Measurements from ENCODE around the gene BRIX1. TPM values are rescaled to one million over a fixed set of nuclear protein-coding genes. Genes with fewer than 3 reads are reported as not detected.

Gene BRIX1
- total and polyA plus RNA-seq, 7 experiments from 2014 or later: 13.4 to 46.2 (median 35.5) TPM

- DNase-seq (no peak), ATAC-seq (no peak)
- Histone ChIP-seq H3K4me3 (ENCODE audit: low read length) (no peak overlapping the region), H3K4me1 (ENCODE audit: control insufficient read depth in 2 of 2, insufficient read depth in 2 of 2, low read length in 2 of 2) (no peaks in the 10 kb centered on the region), H3K9me3 (ENCODE audit: control insufficient read depth in 2 of 3, low read length in 3 of 3) (no peaks in the 10 kb centered on the region), H3K36me3 (ENCODE audit: control insufficient read depth in 2 of 3, insufficient read depth in 3 of 3, low read length in 3 of 3) (no peaks in the 10 kb centered on the region), H3K27ac (ENCODE audit: low read depth, low read length) (no peak overlapping the region), H3K27me3 (ENCODE audit: control insufficient read depth in 2 of 2, insufficient read depth in 2 of 2, low read length in 2 of 2) (no peaks in the 10 kb centered on the region)
- H3K4me3 Mint-ChIP-seq: no peak overlapping the region
- no peak overlapping the region for H3K27ac Mint-ChIP-seq
- CTCF ChIA-PET: no interaction called here
- peaks cover 0 to 5% (median 0%) of the 10 kb centered on the region in 5 donors for H3K36me3 Mint-ChIP-seq
- H3K27me3 Mint-ChIP-seq: peaks cover 0 to 10% (median 4%) of the 10 kb centered on the region in 5 donors
- H3K9me3 Mint-ChIP-seq: peaks cover 0 to 24% (median 6%) of the 10 kb centered on the region in 11 donors
- intact Hi-C loops (cut with micrococcal nuclease): no loop called here
- no peaks in the 10 kb centered on the region for H3K4me1 Mint-ChIP-seq
- POLR2A ChIA-PET: no interaction called here
Observed at GRCh38 chr5:34876275-34876674, 39.2 kb upstream of the BRIX1 start.

DNA sequence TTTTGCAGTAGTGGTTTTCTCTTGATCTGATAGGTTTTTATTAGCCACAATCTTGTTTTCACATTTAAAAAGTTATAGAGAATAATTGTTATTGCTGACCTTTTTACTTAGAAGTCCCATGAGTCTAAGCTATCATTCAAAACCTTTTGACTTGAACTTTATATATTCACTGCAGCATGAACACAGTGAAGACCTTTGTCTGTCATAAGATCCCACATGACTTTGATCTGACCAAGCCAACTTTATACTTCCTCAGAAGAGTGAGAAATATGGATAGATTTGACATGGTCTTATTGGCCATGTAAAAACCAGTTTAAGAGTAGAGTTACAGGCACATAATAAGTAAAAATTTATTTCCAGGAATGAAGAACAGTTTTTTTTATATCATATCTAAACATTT is 34.3 kb upstream of the BRIX1 start:
- Mint-ChIP-seq H3K9me3 (peaks cover 0 to 11% (median 2%) of the 10 kb centered on the region in 11 donors), H3K4me1 (no peaks in the 10 kb centered on the region), H3K27me3 (peaks cover 4 to 22% (median 11%) of the 10 kb centered on the region in 5 donors), H3K27ac (no peak overlapping the region), H3K4me3 (no peak overlapping the region), H3K36me3 (peaks cover 0 to 5% (median 0%) of the 10 kb centered on the region in 5 donors)
- CTCF ChIA-PET: no interaction called here
- ATAC-seq (no peak), DNase-seq (no peak)
- Histone ChIP-seq H3K36me3 (ENCODE audit: control insufficient read depth in 2 of 3, insufficient read depth in 3 of 3, low read length in 3 of 3) (no peaks in the 10 kb centered on the region), H3K4me1 (ENCODE audit: control insufficient read depth in 2 of 2, insufficient read depth in 2 of 2, low read length in 2 of 2) (no peaks in the 10 kb centered on the region), H3K27ac (ENCODE audit: low read depth, low read length) (no peak overlapping the region), H3K4me3 (ENCODE audit: low read length) (no peak overlapping the region), H3K27me3 (ENCODE audit: control insufficient read depth in 2 of 2, insufficient read depth in 2 of 2, low read length in 2 of 2) (no peaks in the 10 kb centered on the region), H3K9me3 (ENCODE audit: control insufficient read depth in 2 of 3, low read length in 3 of 3) (no peaks in the 10 kb centered on the region)
- POLR2A ChIA-PET: no interaction called here
- intact Hi-C loops (cut with micrococcal nuclease): no loop called here

DNA sequence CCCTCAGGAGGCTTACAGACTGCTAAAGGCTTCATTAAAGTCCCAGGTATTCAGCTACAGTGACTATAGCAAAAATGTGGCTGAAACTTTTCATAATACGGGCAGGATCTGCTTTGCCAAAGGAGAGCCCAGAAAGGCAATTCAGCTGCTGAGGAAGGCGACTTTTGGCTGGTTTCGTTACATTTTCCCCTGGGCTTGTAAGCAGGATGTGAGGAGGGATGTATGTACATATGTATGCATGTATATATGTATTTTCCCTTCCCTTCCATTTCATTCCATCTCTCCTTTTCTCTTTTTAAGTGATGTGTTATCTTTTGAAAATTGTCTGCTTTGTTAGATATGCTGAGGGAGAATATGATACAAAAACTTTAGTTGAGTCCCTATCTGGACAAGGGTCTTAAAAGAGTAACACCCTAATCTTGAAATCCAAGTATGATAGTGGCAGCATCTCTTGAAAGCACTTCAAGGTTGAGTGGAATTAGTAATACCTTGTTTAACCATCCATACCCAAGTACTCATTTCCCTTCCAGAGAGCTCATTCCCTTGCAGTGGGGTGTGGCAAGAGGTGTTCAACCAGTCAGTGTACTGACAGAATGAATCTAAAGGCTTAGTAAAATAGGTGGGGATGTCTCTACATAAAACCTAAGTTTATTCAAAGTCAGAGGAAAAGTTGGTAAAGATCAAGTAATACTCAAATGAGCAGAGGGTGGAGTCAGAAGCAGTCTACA is 29.0 kb upstream of the BRIX1 start:
- no peaks in the 10 kb centered on the region for H3K27me3 ChIP-seq (ENCODE audit: control insufficient read depth in 2 of 2, insufficient read depth in 2 of 2, low read length in 2 of 2)
- DNase-seq (no peak), ATAC-seq (no peak)
- no peaks in the 10 kb centered on the region for H3K4me1 ChIP-seq (ENCODE audit: control insufficient read depth in 2 of 2, insufficient read depth in 2 of 2, low read length in 2 of 2)
- peaks cover 4 to 19% (median 10%) of the 10 kb centered on the region in 5 donors for H3K27me3 Mint-ChIP-seq
- CTCF ChIA-PET: interaction anchor here (1.0 kb wide), 1 partner anchor 363 kb away, joined by 3 read pairs; no protein-coding TSS in a partner anchor
- no peaks in the 10 kb centered on the region for H3K36me3 Mint-ChIP-seq
- H3K4me3 Mint-ChIP-seq: no peak overlapping the region
- no peaks in the 10 kb centered on the region for H3K4me1 Mint-ChIP-seq
- no peaks in the 10 kb centered on the region for H3K9me3 ChIP-seq (ENCODE audit: control insufficient read depth in 2 of 3, low read length in 3 of 3)
- no peak overlapping the region for H3K4me3 ChIP-seq (ENCODE audit: low read length)
- no peak overlapping the region for H3K27ac ChIP-seq (ENCODE audit: low read depth, low read length)
- POLR2A ChIA-PET: no interaction called here
- intact Hi-C loops (cut with micrococcal nuclease): no loop called here
- no peak overlapping the region for H3K27ac Mint-ChIP-seq
- no peaks in the 10 kb centered on the region for H3K36me3 ChIP-seq (ENCODE audit: control insufficient read depth in 2 of 3, insufficient read depth in 3 of 3, low read length in 3 of 3)
- no peaks in the 10 kb centered on the region for H3K9me3 Mint-ChIP-seq

- DNase-seq (no peak), ATAC-seq (no peak)
- intact Hi-C loops (cut with micrococcal nuclease): no loop called here
- H3K36me3 ChIP-seq (ENCODE audit: control insufficient read depth in 2 of 3, insufficient read depth in 3 of 3, low read length in 3 of 3): no peaks in the 10 kb centered on the region
- no peaks in the 10 kb centered on the region for H3K4me1 ChIP-seq (ENCODE audit: control insufficient read depth in 2 of 2, insufficient read depth in 2 of 2, low read length in 2 of 2)
- CTCF ChIA-PET: interaction anchor here (0.8 kb wide), 1 partner anchor 9 kb away, joined by 3 read pairs; no protein-coding TSS in a partner anchor
- H3K4me1 Mint-ChIP-seq: no peaks in the 10 kb centered on the region
- H3K9me3 Mint-ChIP-seq: no peaks in the 10 kb centered on the region
- no peak overlapping the region for H3K4me3 Mint-ChIP-seq
- peaks cover 0 to 4% (median 0%) of the 10 kb centered on the region in 5 donors for H3K27me3 Mint-ChIP-seq
- POLR2A ChIA-PET: no interaction called here
- H3K27ac ChIP-seq (ENCODE audit: low read depth, low read length): no peak overlapping the region
- no peak overlapping the region for H3K4me3 ChIP-seq (ENCODE audit: low read length)
- H3K27ac Mint-ChIP-seq: no peak overlapping the region
- H3K9me3 ChIP-seq (ENCODE audit: control insufficient read depth in 2 of 3, low read length in 3 of 3): no peaks in the 10 kb centered on the region
- H3K27me3 ChIP-seq (ENCODE audit: control insufficient read depth in 2 of 2, insufficient read depth in 2 of 2, low read length in 2 of 2): no peaks in the 10 kb centered on the region
- no peaks in the 10 kb centered on the region for H3K36me3 Mint-ChIP-seq
Observed at GRCh38 chr5:34889394-34889793, 26.1 kb upstream of the BRIX1 start.

GRCh38 chr5:34891981-34892380 is 23.5 kb upstream of the BRIX1 start:
- intact Hi-C loops (cut with micrococcal nuclease): loop anchor here (10.0 kb wide), 1 partner anchor 237 kb away; the partner anchor contains the start of gene RAI14 (in 2 of the 2)
- Histone ChIP-seq H3K27ac (ENCODE audit: low read depth, low read length) (no peak overlapping the region), H3K27me3 (ENCODE audit: control insufficient read depth in 2 of 2, insufficient read depth in 2 of 2, low read length in 2 of 2) (no peaks in the 10 kb centered on the region), H3K4me3 (ENCODE audit: low read length) (no peak overlapping the region), H3K4me1 (ENCODE audit: control insufficient read depth in 2 of 2, insufficient read depth in 2 of 2, low read length in 2 of 2) (no peaks in the 10 kb centered on the region), H3K9me3 (ENCODE audit: control insufficient read depth in 2 of 3, low read length in 3 of 3) (no peaks in the 10 kb centered on the region), H3K36me3 (ENCODE audit: control insufficient read depth in 2 of 3, insufficient read depth in 3 of 3, low read length in 3 of 3) (no peaks in the 10 kb centered on the region)
- no peak overlapping the region for H3K4me3 Mint-ChIP-seq
- ATAC-seq (no peak), DNase-seq (no peak)
- no peak overlapping the region for H3K27ac Mint-ChIP-seq
- H3K9me3 Mint-ChIP-seq: no peaks in the 10 kb centered on the region
- no peaks in the 10 kb centered on the region for H3K27me3 Mint-ChIP-seq
- H3K4me1 Mint-ChIP-seq: no peaks in the 10 kb centered on the region
- ChIA-PET POLR2A (no interaction called here), CTCF (interaction anchor here (1.8 kb wide), 1 partner anchor 369 kb away, joined by 9 read pairs; no protein-coding TSS in a partner anchor)
- H3K36me3 Mint-ChIP-seq: peaks cover 0 to 12% (median 0%) of the 10 kb centered on the region in 5 donors

DNA sequence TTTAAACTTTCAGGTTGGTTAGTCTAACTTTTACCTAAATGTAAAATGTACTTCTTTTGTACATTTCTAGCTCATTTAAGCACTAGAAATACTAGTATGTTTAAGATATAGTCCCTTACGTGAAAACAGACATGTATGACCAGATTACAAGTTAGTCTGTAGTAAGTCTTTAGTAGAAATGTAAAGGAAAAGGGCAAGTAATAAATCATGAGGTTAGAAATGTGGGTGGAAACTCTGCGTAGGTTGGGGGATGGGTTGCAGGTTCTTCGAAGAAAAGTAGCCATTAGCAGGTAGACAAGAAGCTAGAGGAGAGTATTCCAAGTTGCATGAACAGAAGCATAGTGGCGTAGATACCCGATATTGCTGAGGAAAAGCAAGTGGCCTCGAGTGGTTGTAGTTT is 23.1 kb upstream of the BRIX1 start:
- Histone ChIP-seq H3K4me1 (ENCODE audit: control insufficient read depth in 2 of 2, insufficient read depth in 2 of 2, low read length in 2 of 2) (no peaks in the 10 kb centered on the region), H3K36me3 (ENCODE audit: control insufficient read depth in 2 of 3, insufficient read depth in 3 of 3, low read length in 3 of 3) (no peaks in the 10 kb centered on the region), H3K27ac (ENCODE audit: low read depth, low read length) (no peak overlapping the region), H3K4me3 (ENCODE audit: low read length) (no peak overlapping the region), H3K9me3 (ENCODE audit: control insufficient read depth in 2 of 3, low read length in 3 of 3) (no peaks in the 10 kb centered on the region), H3K27me3 (ENCODE audit: control insufficient read depth in 2 of 2, insufficient read depth in 2 of 2, low read length in 2 of 2) (no peaks in the 10 kb centered on the region)
- ChIA-PET POLR2A (no interaction called here), CTCF (interaction anchor here (1.8 kb wide), 1 partner anchor 369 kb away, joined by 9 read pairs; no protein-coding TSS in a partner anchor)
- H3K27ac Mint-ChIP-seq: no peak overlapping the region
- peaks cover 0 to 12% (median 0%) of the 10 kb centered on the region in 5 donors for H3K36me3 Mint-ChIP-seq
- ATAC-seq (no peak), DNase-seq (no peak)
- H3K9me3 Mint-ChIP-seq: no peaks in the 10 kb centered on the region
- intact Hi-C loops (cut with micrococcal nuclease): loop anchor here (10.0 kb wide), 1 partner anchor 238 kb away; the partner anchor contains the start of gene RAI14 (in 2 of the 2)
- no peak overlapping the region for H3K4me3 Mint-ChIP-seq
- H3K27me3 Mint-ChIP-seq: no peaks in the 10 kb centered on the region
- H3K4me1 Mint-ChIP-seq: no peaks in the 10 kb centered on the region

DNA sequence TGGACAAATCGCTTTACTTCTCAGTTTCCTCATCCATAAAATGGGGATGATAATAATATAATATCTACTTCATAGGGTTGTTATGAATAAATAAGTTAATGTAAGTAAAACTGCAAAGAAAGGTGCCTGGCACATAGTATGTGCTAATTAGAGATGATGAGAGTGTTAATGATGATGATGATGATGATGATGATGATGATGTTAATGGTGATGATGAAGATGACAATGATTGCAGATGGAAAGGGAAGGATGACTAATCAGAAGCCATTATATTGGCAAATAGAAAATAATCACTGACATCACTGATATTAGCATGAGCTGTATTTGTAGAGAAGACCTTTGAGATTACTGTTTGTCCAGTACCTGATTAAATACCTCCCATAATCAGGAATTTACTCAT is 20.8 kb upstream of the BRIX1 start:
- H3K27me3 ChIP-seq (ENCODE audit: control insufficient read depth in 2 of 2, insufficient read depth in 2 of 2, low read length in 2 of 2): no peaks in the 10 kb centered on the region
- H3K4me1 ChIP-seq (ENCODE audit: control insufficient read depth in 2 of 2, insufficient read depth in 2 of 2, low read length in 2 of 2): no peaks in the 10 kb centered on the region
- Mint-ChIP-seq H3K4me1 (no peaks in the 10 kb centered on the region), H3K4me3 (no peak overlapping the region), H3K9me3 (no peaks in the 10 kb centered on the region), H3K27me3 (no peaks in the 10 kb centered on the region), H3K36me3 (peaks cover 0 to 12% (median 0%) of the 10 kb centered on the region in 5 donors), H3K27ac (peak overlapping the region in 1 of 9 donors; percentile 27)
- H3K4me3 ChIP-seq (ENCODE audit: low read length): no peak overlapping the region
- DNase-seq (no peak), ATAC-seq (no peak)
- ChIA-PET POLR2A (no interaction called here), CTCF (no interaction called here)
- intact Hi-C loops (cut with micrococcal nuclease): loop anchor here (5.0 to 10.0 kb wide), 2 partner anchors 57 to 240 kb away; partner anchors contain the start of genes RAI14 (in 2 of the 2) and TTC23L (in 1 of the 2)
- no peak overlapping the region for H3K27ac ChIP-seq (ENCODE audit: low read depth, low read length)
- H3K9me3 ChIP-seq (ENCODE audit: control insufficient read depth in 2 of 3, low read length in 3 of 3): no peaks in the 10 kb centered on the region
- H3K36me3 ChIP-seq (ENCODE audit: control insufficient read depth in 2 of 3, insufficient read depth in 3 of 3, low read length in 3 of 3): peaks cover 0 to 3% (median 0%) of the 10 kb centered on the region in 3 experiments

All from naive thymus-derived CD4-positive, alpha-beta T cell (primary cell).